H1 (cell line): Measurements from ENCODE around the gene DNMT3B. TPM values are rescaled to one million over a fixed set of nuclear protein-coding genes. Genes with fewer than 3 reads are reported as not detected.

Experiments
- FOSL1 ChIP-seq: IDR thresholded peaks from 2 replicates; pipeline ENCODE4 v1.6.1; 2011; ENCODE audit warnings: mild to moderate bottlenecking, low read depth, low read length, moderate library complexity; ENCODE audit not compliant: insufficient read depth
- GTF2F1 ChIP-seq: IDR thresholded peaks from 2 replicates; pipeline ENCODE4 v1.6.1; 2012; ENCODE audit warnings: low read depth, low read length, improper control_type of control experiment, borderline replicate concordance
- NANOG ChIP-seq: IDR thresholded peaks from 2 replicates; pipeline ENCODE4 v1.6.1; 2011; ENCODE audit warnings: low read length, low read depth, mild to moderate bottlenecking, inconsistent platforms; ENCODE audit not compliant: insufficient read depth, poor library complexity, severe bottlenecking
- POLR2A ChIP-seq, 2 experiments: IDR thresholded peaks; 1 replicate in 1 of 2; 2 replicates in 1 of 2; pipeline ENCODE4 v1.6.1; 2011; ENCODE audit warnings: low read depth in 2 of 2, low read length in 2 of 2, mild to moderate bottlenecking in 2 of 2; ENCODE audit errors: control extremely low read depth in 1 of 2
- SIN3A ChIP-seq, 2 experiments: IDR thresholded peaks in 1 of 2; conservative IDR thresholded peaks in 1 of 2; 2 replicates each; pipeline ENCODE4 v1.6.1; 2011 to 2012; ENCODE audit warnings: low read length in 2 of 2, improper control_type of control experiment in 1 of 2, low read depth in 1 of 2, mild to moderate bottlenecking in 1 of 2
- polyA plus RNA-seq, 7 experiments: library from polyadenylated mRNA; depleted of rRNA in 3 of 7; stranded (reverse) in 5 of 7; unstranded in 2 of 7; fragments of >200 nt in 5 of 7; fragments of 200-250 nt in 2 of 7; gene quantifications; 1 replicate in 5 of 7; 2 replicates in 1 of 7; 4 replicates in 1 of 7; pipeline versions ENCODE4 v1.2.1 to v1.2.3, GENCODE V29; 2011 to 2013; ENCODE audit warnings: missing spikeins in 2 of 7, mixed read lengths in 2 of 7
- total RNA-seq: library from RNA; stranded (reverse); fragmentation: NEBNext Ultra II Directional; extraction: Animal tissue kit (Norgen Biotek cat#: 25700); gene quantifications from 2 replicates; pipeline ENCODE4 v1.2.1, GENCODE V29; 2021

Gene DNMT3B
- total and polyA plus RNA-seq, 2 of the 8 experiments (the other 6 are each of a cell fraction or from before 2014, with no cell fraction given): 433 to 1,016 TPM

DNA sequence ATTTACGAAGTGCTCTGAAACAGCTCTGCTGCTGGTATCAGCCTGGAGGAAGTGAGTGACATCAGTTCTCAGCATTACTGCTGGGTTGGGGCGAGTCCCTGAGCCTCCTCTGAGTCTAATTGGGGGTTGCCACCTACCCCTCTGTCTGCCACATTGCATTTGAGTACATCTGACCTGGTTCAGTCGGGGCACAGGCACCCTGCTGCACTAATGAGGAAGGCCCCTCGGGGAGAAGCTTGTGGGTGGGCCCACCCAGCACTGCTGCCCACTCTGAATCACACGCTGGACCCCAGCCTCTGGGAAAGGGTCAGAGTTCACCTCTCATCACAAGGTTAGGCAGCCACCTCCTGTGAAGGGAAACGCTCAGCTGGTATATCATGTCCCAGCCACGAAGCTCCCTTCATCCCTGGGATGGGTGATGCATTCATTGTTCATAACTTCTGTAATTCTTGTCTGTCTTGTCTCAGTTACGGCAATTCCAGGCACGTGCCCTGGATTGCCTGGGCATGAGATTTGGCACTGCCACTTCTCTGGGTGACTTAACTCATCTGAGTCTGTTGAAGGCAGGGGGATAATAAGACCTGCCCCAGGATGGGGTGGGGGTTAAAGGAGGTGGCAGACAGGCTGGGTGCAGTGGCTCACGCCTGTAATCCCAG lies 13.3 kb downstream of the DNMT3B start (continued):
- TF ChIP-seq SIN3A (conservative IDR thresholded peaks at IDR 0.05 in 1 of 2, IDR thresholded peaks at IDR 0.05 in 1 of 2; ENCODE audit: low read depth in 1 of 2, low read length in 2 of 2) (no peak), GTF2F1 (no peak), FOSL1 (no peak), POLR2A (IDR thresholded peaks at IDR 0.05; ENCODE audit: control extremely low read depth in 1 of 2, low read depth in 2 of 2, low read length in 2 of 2) (no peak), NANOG (no peak)
